MCF 10A (cell line): ENCODE data around the gene DCBLD1. TPM values are rescaled to one million over a fixed set of nuclear protein-coding genes. Genes with fewer than 3 reads are reported as not detected.

Experiments used
- BruUV-seq: library from RNA; stranded (reverse); fragments of 400-500 nt; replicated peaks from 2 replicates; lab custom pipeline; 2021; lab: Mats Ljungman, UMichigan
- CTCF ChIA-PET: fragments of 300-600 bp; sonication (Branson Sonifier 250); formaldehyde crosslinking; extraction: SDS; loops from one replicate; lab custom pipeline; 2021; ENCODE audit warnings: antibody characterized with exemption, inconsistent platforms; lab: Yijun Ruan, JAX
- POLR2A ChIA-PET: fragments of 300-600, 350-650 bp; sonication (Branson Sonifier 250); formaldehyde crosslinking; extraction: SDS; loops from one replicate; lab custom pipeline; 2020; ENCODE audit warnings: antibody characterized with exemption, inconsistent platforms; lab: Yijun Ruan, JAX
- DNase-seq: peaks from one replicate; pipeline ENCODE4 v3.0.0-alpha.2; 2018; ENCODE audit not compliant: unreplicated experiment
- H3K27ac Mint-ChIP-seq: one replicate; pipeline ENCODE4 v1.8.0; 2022; ENCODE audit warnings: mild to moderate bottlenecking, low read depth, mixed read lengths; ENCODE audit not compliant: unreplicated experiment
- H3K27me3 Mint-ChIP-seq: one replicate; pipeline ENCODE4 v1.8.0; 2022; ENCODE audit warnings: mixed read lengths; ENCODE audit not compliant: insufficient read depth, unreplicated experiment
- H3K36me3 Mint-ChIP-seq: one replicate; pipeline ENCODE4 v1.8.0; 2022; ENCODE audit warnings: mild to moderate bottlenecking, moderate library complexity, mixed read lengths; ENCODE audit not compliant: insufficient read depth, unreplicated experiment
- H3K4me1 Mint-ChIP-seq: one replicate; pipeline ENCODE4 v1.8.0; 2022; ENCODE audit warnings: mixed read lengths; ENCODE audit not compliant: insufficient read depth, unreplicated experiment
- H3K4me3 Mint-ChIP-seq: one replicate; pipeline ENCODE4 v1.8.0; 2022; ENCODE audit warnings: mild to moderate bottlenecking, moderate library complexity, mixed read lengths; ENCODE audit not compliant: unreplicated experiment
- H3K9me3 Mint-ChIP-seq: one replicate; pipeline ENCODE4 v1.8.0; 2022; ENCODE audit warnings: mixed read lengths; ENCODE audit not compliant: unreplicated experiment
- intact Hi-C: fragments of 100-400 bp; cut with micrococcal nuclease; formaldehyde crosslinking; loops from 2 replicates; pipeline ENCODE4 v1.14.1; 2022
- total RNA-seq: library from RNA; stranded (reverse); gene quantifications from 2 replicates; pipeline ENCODE4 v1.2.3, GENCODE V29; 2022
- TF ChIP-seq, protein P1 (sequence below): fragments of 200-600 bp; IDR thresholded peaks from one replicate; pipeline ENCODE4 v1.8.0; 2022; ENCODE audit warnings: antibody characterized with exemption, mild to moderate bottlenecking; ENCODE audit not compliant: unreplicated experiment

The DCBLD1 gene
- total RNA-seq, 1 experiment from 2014 or later: 25.4 TPM

DNA sequence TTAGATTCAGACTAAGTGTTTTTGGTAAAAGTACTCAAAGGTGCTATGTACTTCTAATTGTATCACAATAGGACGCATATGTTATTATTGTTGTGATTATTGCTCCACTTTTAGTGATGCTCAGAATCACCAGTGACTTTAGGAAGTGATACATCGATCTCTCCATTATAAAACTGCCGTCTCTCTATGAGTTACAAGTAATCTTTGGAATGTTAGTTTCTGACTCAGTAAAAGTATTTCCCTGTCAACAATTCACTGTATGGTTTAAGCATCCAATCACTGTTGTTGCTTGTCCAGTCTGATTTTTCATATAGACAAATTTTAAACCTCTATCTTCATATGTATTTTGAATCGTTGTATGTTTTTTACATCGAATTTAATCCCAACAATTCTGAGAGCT is 9.4 kb downstream of the DCBLD1 start:
- H3K4me3 Mint-ChIP-seq: no peak overlapping the region
- H3K9me3 Mint-ChIP-seq: no peaks in the 10 kb centered on the region
- intact Hi-C loops: no loop called here
- POLR2A ChIA-PET: interaction anchor here (0.8 to 8.3 kb wide), 4 partner anchors 9 to 110 kb away, joined by 3 to 165 read pairs (median 4); partner anchors contain the start of gene DCBLD1
- H3K4me1 Mint-ChIP-seq: peaks cover 44% of the 10 kb centered on the region
- CTCF ChIA-PET: no interaction called here
- no peak for DNase-seq
- BruUV-seq: no TSS peak
- H3K27ac Mint-ChIP-seq: peak overlapping the region; percentile 57
- no peaks in the 10 kb centered on the region for H3K27me3 Mint-ChIP-seq
- TF ChIP-seq, protein P1, sequence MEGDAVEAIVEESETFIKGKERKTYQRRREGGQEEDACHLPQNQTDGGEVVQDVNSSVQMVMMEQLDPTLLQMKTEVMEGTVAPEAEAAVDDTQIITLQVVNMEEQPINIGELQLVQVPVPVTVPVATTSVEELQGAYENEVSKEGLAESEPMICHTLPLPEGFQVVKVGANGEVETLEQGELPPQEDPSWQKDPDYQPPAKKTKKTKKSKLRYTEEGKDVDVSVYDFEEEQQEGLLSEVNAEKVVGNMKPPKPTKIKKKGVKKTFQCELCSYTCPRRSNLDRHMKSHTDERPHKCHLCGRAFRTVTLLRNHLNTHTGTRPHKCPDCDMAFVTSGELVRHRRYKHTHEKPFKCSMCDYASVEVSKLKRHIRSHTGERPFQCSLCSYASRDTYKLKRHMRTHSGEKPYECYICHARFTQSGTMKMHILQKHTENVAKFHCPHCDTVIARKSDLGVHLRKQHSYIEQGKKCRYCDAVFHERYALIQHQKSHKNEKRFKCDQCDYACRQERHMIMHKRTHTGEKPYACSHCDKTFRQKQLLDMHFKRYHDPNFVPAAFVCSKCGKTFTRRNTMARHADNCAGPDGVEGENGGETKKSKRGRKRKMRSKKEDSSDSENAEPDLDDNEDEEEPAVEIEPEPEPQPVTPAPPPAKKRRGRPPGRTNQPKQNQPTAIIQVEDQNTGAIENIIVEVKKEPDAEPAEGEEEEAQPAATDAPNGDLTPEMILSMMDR: no peak
- H3K36me3 Mint-ChIP-seq: peaks cover 5% of the 10 kb centered on the region

DNA sequence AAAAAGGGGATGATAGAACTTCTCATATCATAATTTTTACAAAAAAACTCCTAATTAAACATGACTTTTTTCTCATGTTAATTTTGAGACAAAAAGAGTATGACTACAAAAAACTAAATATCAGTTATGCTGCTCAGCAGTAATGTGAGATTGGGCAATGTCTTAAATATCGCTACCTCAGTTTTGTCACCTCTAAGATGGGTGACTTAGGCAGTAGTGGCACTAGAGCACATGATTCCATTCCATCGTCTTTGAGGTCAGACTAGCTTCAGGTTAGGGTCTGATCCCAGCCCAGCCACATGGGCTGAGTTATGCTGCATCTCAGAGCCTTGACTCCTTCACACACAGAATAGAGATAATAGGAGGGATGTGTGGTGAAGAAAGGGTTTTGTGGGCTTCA is 11.0 kb downstream of the DCBLD1 start:
- Mint-ChIP-seq H3K9me3 (no peaks in the 10 kb centered on the region), H3K4me1 (peaks cover 49% of the 10 kb centered on the region), H3K27me3 (no peaks in the 10 kb centered on the region), H3K4me3 (peak overlapping the region; percentile 11), H3K36me3 (peaks cover 6% of the 10 kb centered on the region), H3K27ac (peak overlapping the region; percentile 98)
- BruUV-seq: no TSS peak
- ChIA-PET POLR2A (interaction anchor here (0.9 to 8.3 kb wide), 7 partner anchors 9 to 109 kb away, joined by 4 to 165 read pairs (median 5); partner anchors contain the start of genes DCBLD1 and GOPC), CTCF (interaction anchor here (0.8 kb wide), 1 partner anchor 94 kb away, joined by 3 read pairs; no protein-coding TSS in a partner anchor)
- TF ChIP-seq, protein P1: no peak
- DNase-seq: no peak
- intact Hi-C loops: no loop called here

DNA sequence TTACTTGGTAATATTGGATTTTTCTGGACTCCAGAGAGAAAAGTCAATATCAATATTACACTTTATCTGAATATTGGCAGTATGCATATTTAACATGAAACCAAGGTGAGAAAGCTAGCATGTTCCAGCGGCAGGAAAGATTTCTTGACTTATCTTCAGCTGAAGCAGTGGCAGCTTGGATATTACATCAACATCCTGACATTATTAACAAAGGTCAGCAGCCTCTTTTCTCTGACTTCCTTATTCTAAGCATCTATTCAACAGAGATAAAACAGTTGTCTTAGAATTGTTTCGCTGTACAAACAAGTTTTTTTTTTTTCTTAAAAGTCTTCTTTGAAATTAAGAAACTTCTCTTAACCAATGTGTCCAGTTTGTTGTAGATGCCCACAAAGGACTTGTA is 11.8 kb downstream of the DCBLD1 start:
- intact Hi-C loops: no loop called here
- POLR2A ChIA-PET: interaction anchor here (0.7 to 8.3 kb wide), 11 partner anchors 8 to 108 kb away, joined by 3 to 165 read pairs (median 5); partner anchors contain the start of genes DCBLD1 and GOPC

DNA sequence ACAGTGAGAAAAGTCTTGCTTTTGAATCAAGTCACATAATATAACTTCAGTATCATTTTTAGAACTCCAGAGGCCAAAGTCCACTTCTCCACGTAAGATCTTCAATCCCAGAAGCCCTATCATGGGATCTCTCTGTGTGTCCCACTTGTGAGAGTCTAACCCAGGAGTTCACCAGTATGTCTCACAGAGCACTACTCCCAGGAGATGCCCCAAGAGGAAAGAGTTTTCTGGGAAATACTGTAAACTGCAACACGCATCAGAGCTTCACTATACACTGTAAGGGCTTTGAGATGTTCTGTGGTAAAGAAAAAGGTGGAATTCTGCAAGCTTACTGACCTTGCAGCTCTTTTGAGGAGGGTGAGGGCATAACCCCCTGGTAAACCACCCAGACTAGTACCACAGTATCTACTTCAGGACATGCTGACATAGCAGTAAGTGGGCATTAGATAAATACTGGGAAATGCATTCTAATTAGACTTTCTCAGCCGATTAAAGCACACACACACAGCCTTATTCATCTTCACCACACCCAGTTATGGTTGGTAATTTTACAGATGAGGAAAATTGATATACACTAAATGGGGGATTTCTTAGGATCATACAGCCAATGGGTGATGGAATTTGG is 12.3 kb downstream of the DCBLD1 start:
- no TSS peak for BruUV-seq
- Mint-ChIP-seq H3K4me1 (peaks cover 53% of the 10 kb centered on the region), H3K36me3 (peaks cover 6% of the 10 kb centered on the region), H3K4me3 (peak overlapping the region; percentile 11), H3K27me3 (no peaks in the 10 kb centered on the region), H3K27ac (peak overlapping the region; percentile 98), H3K9me3 (no peaks in the 10 kb centered on the region)
- POLR2A ChIA-PET: interaction anchor here (0.7 to 8.3 kb wide), 9 partner anchors 11 to 108 kb away, joined by 3 to 165 read pairs (median 4); partner anchors contain the start of genes DCBLD1 and GOPC
- CTCF ChIA-PET: interaction anchor here (0.6 to 1.5 kb wide), 5 partner anchors 45 to 1399 kb away, joined by 3 to 4 read pairs (median 3); partner anchors contain the start of gene ASF1A
- intact Hi-C loops: loop anchor here (5.0 kb wide), 2 partner anchors 43 to 47 kb away; no protein-coding TSS in a partner anchor
- TF ChIP-seq, protein P1: no peak
- DNase-seq: no peak

More for the DNA sequence above, 11.8 kb downstream of the DCBLD1 start:
- peak overlapping the region; percentile 98 for H3K27ac Mint-ChIP-seq
- no peaks in the 10 kb centered on the region for H3K9me3 Mint-ChIP-seq
- peaks cover 6% of the 10 kb centered on the region for H3K36me3 Mint-ChIP-seq
- H3K4me1 Mint-ChIP-seq: peaks cover 53% of the 10 kb centered on the region
- peak overlapping the region; percentile 11 for H3K4me3 Mint-ChIP-seq
- TF ChIP-seq, protein P1: no peak
- H3K27me3 Mint-ChIP-seq: no peaks in the 10 kb centered on the region
- CTCF ChIA-PET: interaction anchor here (0.6 to 1.5 kb wide), 5 partner anchors 45 to 1399 kb away, joined by 3 to 4 read pairs (median 3); partner anchors contain the start of gene ASF1A
- BruUV-seq: no TSS peak
- DNase-seq: no peak
